Effector memory CD4-positive, alpha-beta T cell (primary cell): Measurements from ENCODE around the gene STAMBPL1.

Experiments
- DNase-seq, 3 donors: peaks; one replicate each; pipeline ENCODE4 v3.0.0-alpha.2; 2020
- H3K27ac ChIP-seq: 2 replicates; pipeline ENCODE4 v1.7.0; 2013; ENCODE audit warnings: mild to moderate bottlenecking, low read length, moderate library complexity; ENCODE audit not compliant: insufficient read depth, poor library complexity, severe bottlenecking
- H3K27me3 ChIP-seq: replicated peaks from 2 replicates; pipeline ENCODE4 v1.7.0; 2013; ENCODE audit warnings: mild to moderate bottlenecking, low read length; ENCODE audit not compliant: insufficient read depth, control insufficient read depth, poor library complexity, severe bottlenecking
- H3K36me3 ChIP-seq: 2 replicates; pipeline ENCODE4 v1.7.0; 2013; ENCODE audit warnings: mild to moderate bottlenecking, low read length, moderate library complexity; ENCODE audit not compliant: control insufficient read depth, insufficient read depth
- H3K4me1 ChIP-seq: 2 replicates; pipeline ENCODE4 v1.7.0; 2013; ENCODE audit warnings: low read length, mild to moderate bottlenecking; ENCODE audit not compliant: control insufficient read depth, insufficient read depth, poor library complexity, severe bottlenecking
- H3K4me3 ChIP-seq: 2 replicates; pipeline ENCODE4 v1.7.0; 2013; ENCODE audit warnings: low read length, low read depth, mild to moderate bottlenecking; ENCODE audit not compliant: insufficient read depth, poor library complexity, severe bottlenecking
- H3K9me3 ChIP-seq: 2 replicates; pipeline ENCODE4 v1.7.0; 2013; ENCODE audit warnings: mild to moderate bottlenecking, low read length, moderate library complexity; ENCODE audit not compliant: control insufficient read depth

STAMBPL1 gene

GRCh38 chr10:88943778-88944177 is 63.7 kb downstream of the STAMBPL1 start:
- H3K9me3 ChIP-seq: no peaks in the 10 kb centered on the region
- H3K36me3 ChIP-seq: no peaks in the 10 kb centered on the region
- no peaks in the 10 kb centered on the region for H3K27me3 ChIP-seq
- H3K4me1 ChIP-seq: no peaks in the 10 kb centered on the region
- H3K27ac ChIP-seq: no peak overlapping the region
- no peak overlapping the region for H3K4me3 ChIP-seq
- DNase-seq: no peak

DNA sequence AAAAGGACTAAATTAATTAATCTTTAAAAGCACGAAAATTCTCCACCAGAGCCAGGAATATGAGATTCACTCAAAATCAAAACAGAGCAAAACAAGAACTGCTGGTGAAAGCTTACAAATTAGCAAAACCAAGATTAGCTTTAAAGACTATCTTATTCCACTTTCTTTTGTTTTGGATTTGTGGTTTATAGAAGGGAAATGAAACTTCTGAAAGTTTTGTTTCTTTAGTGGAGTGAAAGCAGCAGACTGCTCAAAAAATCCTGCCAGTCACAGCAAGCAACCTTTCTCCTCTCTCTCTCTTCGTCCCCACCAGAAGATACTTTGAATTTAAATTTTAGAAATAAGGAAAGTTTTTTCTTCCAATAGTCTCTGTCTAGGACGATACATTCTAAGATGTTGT is 64.8 kb downstream of the STAMBPL1 start:
- Histone ChIP-seq H3K4me1 (no peaks in the 10 kb centered on the region), H3K27ac (no peak overlapping the region), H3K4me3 (no peak overlapping the region), H3K36me3 (no peaks in the 10 kb centered on the region), H3K9me3 (no peaks in the 10 kb centered on the region), H3K27me3 (no peaks in the 10 kb centered on the region)
- DNase-seq: no peak

DNA sequence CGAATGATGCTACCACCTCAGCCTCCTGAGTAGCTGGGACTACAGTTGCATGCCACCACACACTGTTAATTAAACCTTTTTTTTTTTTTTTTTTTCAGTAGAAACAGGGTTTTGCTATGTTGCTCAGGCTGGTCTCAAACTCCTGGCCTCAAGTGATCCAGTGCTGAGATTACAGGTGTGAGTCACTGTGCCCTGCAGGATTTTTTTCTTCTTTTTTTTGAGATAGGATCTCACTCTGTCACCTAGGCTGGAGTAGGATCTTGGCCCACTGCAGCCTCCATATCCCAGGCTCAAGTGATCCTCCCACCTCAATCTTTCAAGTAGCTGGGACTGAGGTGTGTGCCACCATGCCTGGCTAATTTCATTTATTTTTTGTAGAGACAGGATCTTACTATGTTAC is 66.2 kb downstream of the STAMBPL1 start:
- Histone ChIP-seq H3K4me3 (no peak overlapping the region), H3K9me3 (no peaks in the 10 kb centered on the region), H3K36me3 (no peaks in the 10 kb centered on the region), H3K27me3 (no peaks in the 10 kb centered on the region), H3K4me1 (no peaks in the 10 kb centered on the region), H3K27ac (no peak overlapping the region)
- DNase-seq: no peak

- Histone ChIP-seq H3K27me3 (no peaks in the 10 kb centered on the region), H3K9me3 (no peaks in the 10 kb centered on the region), H3K4me1 (no peaks in the 10 kb centered on the region), H3K36me3 (no peaks in the 10 kb centered on the region), H3K27ac (no peak overlapping the region), H3K4me3 (no peak overlapping the region)
- no peak for DNase-seq
Measured at GRCh38 chr10:88946965-88947590, 67.0 kb downstream of the STAMBPL1 start.

- Histone ChIP-seq H3K27me3 (no peaks in the 10 kb centered on the region), H3K36me3 (no peaks in the 10 kb centered on the region), H3K9me3 (no peaks in the 10 kb centered on the region), H3K4me1 (no peaks in the 10 kb centered on the region), H3K4me3 (no peak overlapping the region), H3K27ac (no peak overlapping the region)
- no peak for DNase-seq
Measured at GRCh38 chr10:88949051-88949450, 69.0 kb downstream of the STAMBPL1 start.

GRCh38 chr10:88949912-88950837 is 70.1 kb downstream of the STAMBPL1 start:
- Histone ChIP-seq H3K27ac (no peak overlapping the region), H3K27me3 (no peaks in the 10 kb centered on the region), H3K4me1 (no peaks in the 10 kb centered on the region), H3K4me3 (no peak overlapping the region), H3K36me3 (no peaks in the 10 kb centered on the region), H3K9me3 (no peaks in the 10 kb centered on the region)
- no peak for DNase-seq

DNA sequence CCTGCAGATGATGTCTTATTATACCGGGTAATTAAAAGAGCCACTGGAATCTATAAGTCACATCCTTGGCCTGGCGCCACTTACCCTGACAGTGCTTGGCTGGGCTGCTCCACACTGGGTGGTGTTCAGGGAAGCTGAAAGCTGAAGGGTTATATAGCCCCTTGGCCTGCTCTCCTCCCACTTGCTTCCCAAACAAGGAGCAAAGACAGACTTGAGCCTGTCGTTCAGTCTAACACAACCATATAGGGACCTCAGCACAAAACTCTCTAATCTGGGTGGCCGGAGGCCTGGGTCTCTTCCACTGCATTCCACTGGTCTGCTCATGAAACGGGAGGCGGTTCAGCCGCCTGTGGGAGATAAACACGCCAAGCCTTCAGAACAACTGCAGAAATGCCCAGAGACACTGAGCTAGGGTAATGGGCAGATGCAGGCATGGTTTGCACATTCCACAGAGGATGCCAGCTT is 72.6 kb downstream of the STAMBPL1 start, which contains the start of gene ACTA2:
Gene ACTA2 (minus strand): TSS at position 127 of the 465 bp plus-strand sequence. CDS start 3,843 bp downstream, outside the sequence.
- DNase-seq: no peak
- Histone ChIP-seq H3K36me3 (no peaks in the 10 kb centered on the region), H3K4me3 (no peak within 1 kb of the TSS), H3K4me1 (no peaks in the 10 kb centered on the region), H3K27me3 (no peaks in the 10 kb centered on the region), H3K9me3 (no peaks in the 10 kb centered on the region), H3K27ac (no peak within 1 kb of the TSS)

- no peak for DNase-seq
- Histone ChIP-seq H3K4me3 (no peak overlapping the region), H3K4me1 (no peaks in the 10 kb centered on the region), H3K27ac (no peak overlapping the region), H3K36me3 (no peaks in the 10 kb centered on the region), H3K27me3 (no peaks in the 10 kb centered on the region), H3K9me3 (no peaks in the 10 kb centered on the region)
Measured at GRCh38 chr10:88953662-88954061, 73.6 kb downstream of the STAMBPL1 start.

DNA sequence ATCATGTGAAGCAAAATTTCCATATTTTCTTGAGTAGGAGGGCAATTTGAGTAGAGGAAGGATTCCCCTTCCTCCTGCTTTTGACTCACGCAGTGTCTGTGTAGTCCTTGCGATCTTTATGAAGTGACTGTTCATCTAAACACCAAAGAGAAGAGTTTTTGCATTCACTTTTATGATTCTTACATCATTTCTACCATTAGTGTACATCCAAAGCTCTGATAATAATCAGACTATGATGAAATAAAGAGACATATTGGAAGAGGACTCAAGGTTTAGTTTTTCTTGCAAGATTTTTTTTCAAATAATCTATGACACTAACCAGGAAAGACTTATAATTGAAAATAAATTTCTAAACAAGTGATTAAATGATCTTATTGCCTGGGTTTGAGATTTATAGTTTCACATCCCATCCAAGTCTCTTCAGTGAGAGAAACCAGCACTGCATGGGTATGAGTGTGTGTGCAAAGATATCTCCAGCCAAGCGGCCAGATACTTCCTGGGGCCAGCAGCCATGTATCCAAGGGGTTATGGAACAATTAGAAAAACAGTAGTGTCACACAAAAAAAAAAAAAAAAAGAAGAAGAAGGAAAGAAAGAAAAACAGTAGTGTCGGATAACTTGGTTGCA is 74.5 kb downstream of the STAMBPL1 start:
- H3K4me3 ChIP-seq: no peak overlapping the region
- H3K27ac ChIP-seq: no peak overlapping the region
- no peak for DNase-seq
- H3K27me3 ChIP-seq: no peaks in the 10 kb centered on the region
- H3K4me1 ChIP-seq: no peaks in the 10 kb centered on the region
- no peaks in the 10 kb centered on the region for H3K9me3 ChIP-seq
- no peaks in the 10 kb centered on the region for H3K36me3 ChIP-seq

GRCh38 chr10:88957381-88957780 is 77.3 kb downstream of the STAMBPL1 start:
- no peak for DNase-seq
- no peaks in the 10 kb centered on the region for H3K36me3 ChIP-seq
- H3K27ac ChIP-seq: no peak overlapping the region

More at GRCh38 chr10:88957381-88957780, 77.3 kb downstream of the STAMBPL1 start:
- no peak overlapping the region for H3K4me3 ChIP-seq
- H3K9me3 ChIP-seq: no peaks in the 10 kb centered on the region
- H3K27me3 ChIP-seq: no peaks in the 10 kb centered on the region
- H3K4me1 ChIP-seq: peaks cover 6% of the 10 kb centered on the region
